Stimulated activated CD4-positive, alpha-beta T cell treated with anti-CD3 and anti-CD28 coated beads, TNF-alpha, amount 100 ng/mL, for 4 hours (primary cell): ENCODE measurements around the gene ATP1A1.

Source experiments
- DNase-seq, 3 experiments: peaks; one replicate each; pipeline ENCODE4 v3.0.0-alpha.2; 2020; ENCODE audit warnings: low read depth in 3 of 3

ATP1A1 gene

GRCh38 chr1:116345011-116345410 is 28.0 kb upstream of the ATP1A1 start:
- no peak for DNase-seq

DNA sequence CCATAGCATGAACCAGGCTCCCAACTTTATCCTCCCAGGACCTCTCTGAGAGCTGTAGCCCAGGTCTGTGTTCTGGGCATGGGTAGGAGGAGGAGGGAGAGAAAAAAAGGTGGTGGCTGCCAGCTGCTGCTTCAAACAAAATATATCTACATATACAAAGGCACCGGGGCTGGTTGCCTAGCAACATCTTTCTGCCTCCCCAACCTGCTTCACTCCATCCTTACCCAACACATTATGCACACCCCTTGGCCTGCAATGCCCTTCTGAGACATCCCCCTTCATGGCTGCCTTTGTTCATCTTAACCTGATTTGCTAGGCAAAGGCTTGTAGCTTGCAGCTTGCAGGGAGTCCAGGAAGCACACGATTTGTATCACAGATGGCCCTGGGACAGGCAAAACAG is 27.2 kb upstream of the ATP1A1 start:
- no peak for DNase-seq

GRCh38 chr1:116346943-116347673 is 25.9 kb upstream of the ATP1A1 start:
- no peak for DNase-seq

GRCh38 chr1:116347696-116348095 is 25.3 kb upstream of the ATP1A1 start:
- no peak for DNase-seq

GRCh38 chr1:116350097-116350645 is 22.9 kb upstream of the ATP1A1 start:
- DNase-seq = no peak

DNA sequence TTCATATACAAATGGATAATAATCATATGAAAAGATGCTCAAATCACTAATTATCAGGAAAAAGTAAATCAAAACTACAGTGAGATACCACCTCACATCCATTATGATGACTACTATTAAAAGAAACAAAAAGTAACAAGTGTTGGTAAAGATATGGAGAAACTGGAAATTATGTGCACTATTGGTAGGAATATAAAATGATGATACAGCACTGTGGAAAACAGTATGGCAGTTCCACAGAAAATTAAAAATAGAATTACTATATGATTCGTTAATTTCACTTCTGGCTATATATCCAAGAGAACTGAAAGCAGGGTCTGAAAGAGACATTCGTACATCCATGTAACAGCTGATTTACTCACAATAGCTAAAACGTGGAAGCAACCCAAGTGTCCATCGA is 21.1 kb upstream of the ATP1A1 start:
- no peak for DNase-seq

- no peak for DNase-seq
These were observed 20.7 kb upstream of the ATP1A1 start for GRCh38 chr1:116352349-116352813.

- no peak for DNase-seq
These were observed 19.9 kb upstream of the ATP1A1 start for GRCh38 chr1:116353155-116353554.

GRCh38 chr1:116356067-116356466 is 17.0 kb upstream of the ATP1A1 start:
- DNase-seq = no peak

DNA sequence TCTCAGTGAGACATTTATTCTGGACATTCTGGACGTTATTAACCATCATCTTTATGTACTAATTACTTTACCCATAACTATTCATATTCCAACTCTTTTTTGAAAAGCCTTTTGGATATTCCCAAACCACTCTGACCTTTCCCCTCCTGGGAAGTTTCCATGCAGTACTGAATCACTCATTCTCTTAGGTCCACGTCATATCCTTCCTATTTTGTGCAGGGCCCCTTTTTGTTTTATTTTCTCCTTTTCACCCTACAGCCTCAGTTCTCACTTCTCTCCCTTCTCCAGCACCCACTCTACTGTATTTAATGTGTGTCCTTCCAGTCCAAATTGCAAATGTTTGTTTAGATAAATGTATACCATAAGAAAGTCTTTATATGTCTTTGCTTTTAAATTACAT is 16.4 kb upstream of the ATP1A1 start:
- no peak for DNase-seq

- no peak for DNase-seq
These were observed 15.6 kb upstream of the ATP1A1 start for GRCh38 chr1:116357487-116357886.

DNA sequence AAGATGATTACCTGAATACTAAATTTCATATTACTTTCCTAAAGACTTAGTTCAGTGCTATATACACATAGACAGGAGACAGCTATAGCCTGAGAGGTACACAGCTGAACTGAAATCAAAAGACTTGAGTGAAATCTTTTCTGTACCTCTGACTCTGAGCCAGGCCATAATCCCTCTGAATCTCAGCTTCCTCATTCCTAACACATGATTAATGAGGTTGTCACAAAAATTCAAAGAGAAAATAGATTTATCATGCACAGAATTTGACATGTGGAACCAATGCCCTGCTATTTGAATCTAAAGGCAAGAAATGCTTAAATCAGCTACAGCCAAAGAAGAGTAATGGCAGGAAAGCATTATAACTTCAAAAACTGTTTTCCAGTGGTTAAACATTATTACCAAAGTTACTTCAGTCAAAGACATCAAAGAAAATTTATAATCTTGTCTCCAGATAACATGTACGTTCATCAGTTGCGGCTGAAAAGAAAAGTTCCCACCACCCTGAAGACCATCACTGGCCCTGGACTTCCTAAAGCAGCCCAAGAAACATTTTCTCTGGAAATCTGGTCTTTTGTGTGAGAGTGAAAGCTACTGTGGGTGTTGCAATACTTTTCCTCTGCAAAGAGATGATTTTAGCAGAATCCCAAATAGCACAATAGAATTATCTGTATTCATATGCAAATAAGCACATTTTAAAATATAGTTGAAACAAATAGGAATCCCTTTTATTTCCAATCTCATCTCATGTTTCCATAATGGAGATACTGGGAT is 13.8 kb upstream of the ATP1A1 start:
- no peak for DNase-seq

DNA sequence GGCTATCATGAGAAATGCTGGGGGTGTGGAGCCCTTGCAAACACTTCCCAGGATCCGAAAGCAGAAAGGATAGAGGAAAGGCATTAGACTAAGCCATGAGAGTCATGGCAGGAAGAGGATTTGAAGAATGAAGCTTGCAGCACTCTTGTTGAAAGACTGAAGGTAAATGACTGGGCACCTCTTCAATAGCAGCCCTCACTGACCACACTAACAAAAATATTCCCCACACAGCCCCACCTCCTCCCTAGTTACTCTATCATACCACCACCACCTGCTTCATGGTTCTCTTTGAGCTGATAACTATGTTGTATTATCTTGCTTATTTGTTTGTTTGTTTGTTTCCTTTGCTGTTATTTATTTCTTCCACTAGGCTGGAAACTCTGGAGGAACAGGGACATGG is 13.2 kb upstream of the ATP1A1 start:
- DNase-seq = no peak

DNA sequence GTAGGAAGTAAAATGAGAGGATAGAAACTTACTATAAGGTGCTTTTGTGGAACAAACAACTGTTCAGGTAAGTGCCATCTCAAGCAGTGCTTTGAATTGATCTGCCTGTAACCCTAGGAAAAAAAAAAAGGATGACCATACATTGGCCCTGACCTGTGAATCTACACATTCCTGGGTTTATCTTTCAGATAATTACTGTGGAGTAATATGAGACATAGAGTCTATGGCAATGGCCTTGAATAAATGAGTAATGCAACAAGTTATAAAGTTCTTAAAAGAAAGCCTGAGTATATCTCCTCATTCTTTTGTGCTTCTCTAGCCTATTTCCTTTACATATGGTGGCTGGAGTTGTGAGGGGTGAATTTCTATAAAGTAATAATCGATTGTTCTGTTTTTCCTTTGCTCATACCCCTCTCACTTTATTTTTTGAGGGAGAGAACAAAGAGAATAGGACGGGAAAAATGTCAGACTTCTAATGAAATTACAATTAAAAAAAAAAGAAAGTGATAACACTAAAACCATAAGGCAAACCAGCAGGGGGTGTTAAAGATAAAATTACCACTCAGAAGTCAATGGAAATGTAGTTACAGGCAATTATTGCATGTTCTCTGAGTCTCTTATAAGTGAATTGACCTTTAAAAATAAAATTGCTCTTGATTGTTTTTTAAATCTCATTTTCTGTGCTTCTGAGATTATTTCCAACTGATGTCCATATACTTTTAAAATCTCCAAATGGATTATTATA is 12.4 kb upstream of the ATP1A1 start:
- no peak for DNase-seq

DNA sequence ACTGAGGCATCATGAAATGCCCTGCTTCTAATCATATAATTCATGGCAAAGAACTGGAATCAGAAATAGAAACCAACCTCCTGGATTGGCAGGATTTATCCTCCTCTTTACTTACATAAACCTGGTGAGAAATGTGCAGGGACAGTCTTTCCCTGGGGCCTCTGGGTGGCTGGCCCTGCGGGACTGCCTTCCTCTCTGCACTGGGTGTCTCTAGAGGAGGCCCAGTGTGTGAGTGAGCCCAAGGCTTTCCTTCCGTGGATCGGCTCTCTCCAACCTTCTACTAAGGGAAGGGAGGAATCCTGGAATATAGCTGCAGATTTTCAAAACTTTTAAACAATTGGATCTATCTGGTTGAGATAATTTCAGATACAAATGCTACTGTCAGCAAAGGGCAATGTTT is 11.4 kb upstream of the ATP1A1 start:
- DNase-seq = no peak

GRCh38 chr1:116362050-116362449 is 11.0 kb upstream of the ATP1A1 start:
- DNase-seq = no peak

DNA sequence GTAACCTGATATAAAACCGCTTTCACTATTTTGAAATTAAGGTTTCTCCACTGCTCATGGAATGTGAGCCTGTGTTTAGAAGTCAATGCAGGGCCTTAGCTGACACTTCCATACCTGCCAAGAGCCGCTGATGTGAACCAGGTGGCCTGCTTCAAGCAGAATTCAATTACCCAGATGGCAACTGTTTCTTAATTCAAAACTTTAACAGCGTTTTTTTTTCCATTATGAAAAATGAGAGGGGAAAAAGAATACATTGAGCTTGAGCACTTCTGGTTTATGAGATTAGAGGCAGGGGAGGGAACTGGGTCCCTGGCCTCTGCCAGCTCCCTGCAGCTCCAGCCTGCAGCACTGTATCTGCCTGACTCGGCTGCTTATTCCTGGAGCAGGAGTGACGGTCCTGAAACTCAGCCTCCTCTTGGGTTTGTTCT is 7.7 kb upstream of the ATP1A1 start:
- no peak for DNase-seq

DNA sequence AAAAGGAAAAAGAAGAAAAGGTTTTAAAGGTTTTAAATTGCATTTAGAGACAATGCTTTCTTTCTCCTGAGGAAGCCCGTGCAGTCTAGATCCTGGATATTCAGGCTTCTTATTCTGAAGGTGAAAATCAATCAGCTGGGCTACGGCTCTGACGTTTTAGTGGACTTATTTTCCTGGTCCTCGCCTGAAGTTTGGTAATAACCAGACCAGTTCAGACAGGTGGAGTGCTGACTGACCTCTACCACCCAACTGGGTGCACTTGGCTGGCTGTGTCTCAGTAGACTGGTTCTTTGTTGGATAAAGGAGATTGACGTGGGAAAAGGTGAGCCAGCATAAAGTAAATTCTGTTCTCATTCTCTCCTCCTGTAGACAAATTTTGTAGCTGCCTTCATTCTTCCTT is 7.2 kb upstream of the ATP1A1 start:
- DNase-seq = no peak

DNA sequence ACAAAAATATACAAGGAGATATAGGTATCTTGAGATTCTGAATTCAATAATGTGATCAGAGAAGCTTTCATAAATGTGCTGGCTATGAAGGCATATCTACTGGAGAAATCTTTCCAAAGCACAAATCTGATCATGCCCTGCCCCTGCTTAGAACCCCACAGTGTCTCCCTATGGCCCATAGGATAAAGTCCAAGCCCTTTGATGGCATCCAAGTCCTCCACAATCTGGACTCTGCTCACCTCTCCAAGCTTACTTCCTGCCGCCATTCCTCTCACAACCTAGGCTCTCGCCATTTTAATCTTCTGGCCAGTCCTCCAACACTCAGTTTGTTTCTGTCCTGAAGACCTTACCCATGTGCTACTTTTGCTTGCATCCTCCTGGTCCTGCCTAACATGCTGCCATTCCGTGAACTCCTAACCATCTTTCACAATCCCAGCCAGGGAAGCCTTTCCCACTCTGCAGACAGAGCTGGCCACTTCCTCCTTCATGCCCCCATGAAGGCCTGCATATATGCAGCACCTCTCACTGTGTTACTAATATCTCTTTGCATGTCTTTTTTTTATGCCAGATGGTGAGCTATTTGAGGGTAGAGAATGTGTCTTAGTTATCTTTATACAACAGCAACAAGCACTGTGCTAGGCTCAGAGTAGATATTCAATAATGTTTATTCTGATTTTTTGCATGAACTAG is 5.6 kb upstream of the ATP1A1 start:
- no peak for DNase-seq

- DNase-seq = no peak
These were observed 4.8 kb upstream of the ATP1A1 start for GRCh38 chr1:116368241-116368640.

- DNase-seq = no peak
These were observed 2.9 kb upstream of the ATP1A1 start for GRCh38 chr1:116370181-116370580.

DNA sequence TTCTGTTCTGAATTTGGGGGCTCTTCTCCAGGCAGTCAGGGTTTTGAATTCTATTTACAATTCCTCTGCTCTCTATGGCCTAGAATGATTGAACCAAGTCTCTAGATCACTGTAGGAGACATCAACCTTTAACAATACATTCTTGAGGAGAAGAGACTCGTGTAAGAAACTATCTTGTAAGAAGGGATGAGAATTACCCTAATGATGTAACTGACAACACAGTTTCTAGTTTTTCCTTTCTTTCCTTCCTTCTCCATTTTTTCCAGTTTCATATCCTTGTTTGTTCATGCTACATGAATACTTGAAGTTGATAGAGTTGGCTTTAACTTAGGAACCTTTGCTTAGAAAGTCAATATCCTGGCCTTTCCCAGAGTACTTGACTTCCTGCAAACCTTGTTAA is 1.3 kb upstream of the ATP1A1 start:
- no peak for DNase-seq
